K562 (cell line): Measurements from ENCODE around the gene BCAN. TPM values are rescaled to one million over a fixed set of nuclear protein-coding genes. Genes with fewer than 3 reads are reported as not detected.

Experiments used
- ATAC-seq: fragments of 200-7000 bp; cut with Tn5 transposase; 3 replicates; pipeline ENCODE4 v1.9.1; 2020; ENCODE audit warnings: moderate library complexity
- BruUV-seq: library from RNA; stranded (reverse); fragments of 400-500 nt; replicated peaks from 2 replicates; lab custom pipeline; 2021; lab: Mats Ljungman, UMichigan
- CTCF ChIA-PET: fragments of 300-600 bp; formaldehyde crosslinking; extraction: SDS; loops from one replicate; lab custom pipeline; 2021; ENCODE audit warnings: low intra/inter-chr PET ratio; lab: Yijun Ruan, JAX
- POLR2A ChIA-PET: fragments of 300-600, 350-650 bp; sonication (Branson Sonifier 250); formaldehyde crosslinking; extraction: SDS; loops from one replicate; lab custom pipeline; 2021; ENCODE audit warnings: antibody characterized with exemption, inconsistent platforms; lab: Yijun Ruan, JAX
- DNase-seq, 4 experiments: peaks; one replicate each; pipeline versions ENCODE4 v3.0.0 to v3.0.0-alpha.2; 2011 to 2018; ENCODE audit warnings: low spot score in 3 of 4, mixed read lengths in 3 of 4; ENCODE audit errors: extremely low read depth in 1 of 4
- FAIRE-seq: peaks from 2 replicates; lab custom pipeline; 2011; peaks lifted over from hg19 to GRCh38; lab: Jason Lieb, UNC
- H2AFZ ChIP-seq: 2 replicates; pipeline ENCODE4 v1.6.0; 2011; ENCODE audit warnings: low read depth, low read length, control low read depth, inconsistent platforms
- H3K27ac ChIP-seq: fragments of 200-600 bp; 3 replicates; pipeline ENCODE4 v1.8.0; 2011; ENCODE audit warnings: low read depth, mild to moderate bottlenecking, control low read depth, inconsistent platforms, low read length, moderate library complexity, mixed read lengths; ENCODE audit errors: extremely low read depth
- H3K27me3 ChIP-seq, 2 experiments: fragments of 300-600 bp in 1 of 2; 2 replicates in 1 of 2; 3 replicates in 1 of 2; pipeline versions ENCODE4 v1.6.0 to v1.8.0; 2011; ENCODE audit warnings: inconsistent platforms in 2 of 2, low read length in 2 of 2, mild to moderate bottlenecking in 1 of 2, mixed read lengths in 1 of 2, moderate library complexity in 1 of 2; ENCODE audit not compliant: control insufficient read depth in 2 of 2, insufficient read depth in 2 of 2
- H3K36me3 ChIP-seq: fragments of 300-600 bp; 3 replicates; pipeline ENCODE4 v1.8.0; 2011; ENCODE audit warnings: mild to moderate bottlenecking, low read length, inconsistent platforms; ENCODE audit not compliant: control insufficient read depth, insufficient read depth
- H3K4me1 ChIP-seq, 2 experiments: fragments of 200-600 bp in 1 of 2; replicated peaks in 1 of 2; 2 replicates in 1 of 2; 3 replicates in 1 of 2; pipeline versions ENCODE4 v1.5.1 to v1.8.0; 2011; ENCODE audit warnings: inconsistent platforms in 2 of 2, low read length in 2 of 2, mild to moderate bottlenecking in 1 of 2, mixed read lengths in 1 of 2, moderate library complexity in 1 of 2; ENCODE audit not compliant: control insufficient read depth in 2 of 2, insufficient read depth in 2 of 2
- H3K4me2 ChIP-seq: 2 replicates; pipeline ENCODE4 v1.6.1; 2011; ENCODE audit warnings: low read length, control low read depth, inconsistent platforms, mixed read lengths; ENCODE audit not compliant: insufficient read depth
- H3K4me3 ChIP-seq: fragments of 200-600 bp; sonication (generic), shearing (Covaris generic); 2 replicates; pipeline ENCODE4 v1.5.1; 2016; ENCODE audit warnings: control low read depth, inconsistent platforms
- H3K79me2 ChIP-seq: fragments of 200-600 bp; 3 replicates; pipeline ENCODE4 v1.8.0; 2011; ENCODE audit warnings: low read length, inconsistent platforms; ENCODE audit not compliant: control insufficient read depth, insufficient read depth
- H3K9ac ChIP-seq, 2 experiments: 2 replicates each; pipeline versions ENCODE4 v1.6.0 to v1.6.1; 2011; ENCODE audit warnings: low read depth in 2 of 2, low read length in 2 of 2, control low read depth in 1 of 2, inconsistent platforms in 1 of 2, mild to moderate bottlenecking in 1 of 2, mixed read lengths in 1 of 2; ENCODE audit not compliant: insufficient read depth in 1 of 2
- H3K9me1 ChIP-seq: one replicate; pipeline ENCODE4 v1.6.0; 2011; ENCODE audit warnings: inconsistent platforms, mild to moderate bottlenecking, low read length, moderate library complexity; ENCODE audit not compliant: control insufficient read depth, insufficient read depth
- H3K9me3 ChIP-seq: replicated peaks from 2 replicates; pipeline ENCODE4 v1.5.1; 2011; ENCODE audit warnings: low read depth, low read length, inconsistent platforms; ENCODE audit not compliant: control insufficient read depth, insufficient read depth
- H4K20me1 ChIP-seq: replicated peaks from 2 replicates; pipeline ENCODE4 v1.6.1; 2011; ENCODE audit warnings: low read length, inconsistent platforms, mixed read lengths; ENCODE audit not compliant: control insufficient read depth, insufficient read depth
- HDAC2 ChIP-seq: fragments of 450-650 bp; IDR thresholded peaks from 2 replicates; pipeline ENCODE4 v1.6.1; 2016; ENCODE audit warnings: mild to moderate bottlenecking
- HDAC6 ChIP-seq: IDR thresholded peaks from 2 replicates; pipeline ENCODE4 v1.6.1; 2012; ENCODE audit warnings: low read depth, mild to moderate bottlenecking, control low read depth, inconsistent platforms, low read length, moderate library complexity
- HMG20B ChIP-seq: fragments of 250-450 bp; sonication (Bioruptor Pico); IDR thresholded peaks from 2 replicates; pipeline ENCODE4 v1.5.0; 2021; ENCODE audit warnings: mild to moderate bottlenecking
- HOXB6 ChIP-seq: fragments of 250-450 bp; sonication (Bioruptor Pico); IDR thresholded peaks from 2 replicates; pipeline ENCODE4 v1.5.1; 2022; ENCODE audit warnings: mild to moderate bottlenecking, borderline replicate concordance
- SPI1 ChIP-seq: IDR thresholded peaks from 2 replicates; pipeline ENCODE4 v1.6.1; 2011; ENCODE audit warnings: low read depth, low read length, control low read depth, borderline replicate concordance
- ZFP36 ChIP-seq: fragments of 150-350 bp; IDR thresholded peaks from 2 replicates; pipeline ENCODE4 v1.6.1; 2018; ENCODE audit warnings: low read length, low read depth; ENCODE audit not compliant: partially characterized antibody
- ZNF347 ChIP-seq: fragments of 450-650 bp; formaldehyde crosslinking; IDR thresholded peaks from 2 replicates; pipeline ENCODE4 v1.4.0; 2020; ENCODE audit warnings: low read depth, mild to moderate bottlenecking, moderate library complexity
- WGBS: fragments of 100-300 bp; shearing (Covaris generic); methylation state at CpG from one replicate; pipeline ENCODE4 v1.1.6; 2016; ENCODE audit warnings: low coverage, mixed read lengths; ENCODE audit not compliant: insufficient coverage; ENCODE audit errors: missing lambda C conversion rate; 5-methylcytosine and 5-hydroxymethylcytosine counted together
- in situ Hi-C: fragments of 300-500 bp; cut with MboI; formaldehyde crosslinking; loops from 4 replicates; pipeline ENCODE4 v1.15.0; 2018; ENCODE audit warnings: inconsistent platforms, mixed read lengths
- intact Hi-C: fragments of 100-400 bp; cut with micrococcal nuclease; formaldehyde crosslinking; loops from 2 replicates; pipeline ENCODE4 v1.14.2; 2022
- polyA plus RNA-seq, 8 experiments: library from polyadenylated mRNA; depleted of rRNA in 4 of 8; stranded (reverse) in 5 of 8; unstranded in 3 of 8; fragments of >200 nt; fragmentation: Nextera tagmentation in 2 of 8; fragmentation: Illumina TruSeq in 1 of 8; extraction: Ambion mirVana in 2 of 8; extraction: Trizol in 1 of 8; gene quantifications; 2 replicates each; pipeline versions ENCODE4 v1.2.1 to v1.2.3, GENCODE V29; 2011 to 2014; ENCODE audit warnings: inconsistent platforms in 1 of 8, missing spikeins in 1 of 8
- total RNA-seq, 7 experiments: library from RNA; depleted of rRNA in 6 of 7; stranded (reverse); fragments of >200 nt in 6 of 7; fragmentation: Illumina TruSeq in 2 of 7; extraction: Trizol in 2 of 7; gene quantifications; 2 replicates each; pipeline versions ENCODE4 v1.2.1 to v1.2.3, GENCODE V29; 2011 to 2021; ENCODE audit warnings: low replicate concordance in 1 of 7

BCAN gene
- total and polyA plus RNA-seq, 9 of the 15 experiments (the other 6 are each of a cell fraction or from before 2014, with no cell fraction given): 0.04 to 0.33 (median 0.14) TPM; not detected in 5

- no peak for FAIRE-seq
- intact Hi-C loops: no loop called here
These were observed 13.4 kb downstream of the BCAN start for GRCh38 chr1:156655151-156655903.

More at GRCh38 chr1:156655151-156655903, 13.4 kb downstream of the BCAN start:
- H3K9me3 ChIP-seq: no peaks in the 10 kb centered on the region
- no peaks in the 10 kb centered on the region for H3K27me3 ChIP-seq
- H2AFZ ChIP-seq: no peak overlapping the region
- peaks cover 59% of the 10 kb centered on the region for H3K9me1 ChIP-seq
- H3K4me3 ChIP-seq: no peak overlapping the region
- CTCF ChIA-PET: interaction anchor here (0.7 to 1.5 kb wide), 3 partner anchors 26 to 269 kb away, joined by 3 to 8 read pairs (median 4); no protein-coding TSS in a partner anchor
- TF ChIP-seq HOXB6 (CRISPR knock-in tag) (no peak), HDAC2 (no peak), ZNF347 (CRISPR knock-in tag) (no peak), HMG20B (CRISPR knock-in tag) (no peak), HDAC6 (no peak), SPI1 (no peak), ZFP36 (peak; percentile 57)
- POLR2A ChIA-PET: interaction anchor here (0.6 to 1.1 kb wide), 3 partner anchors 15 to 231 kb away, joined by 3 to 4 read pairs (median 3); no protein-coding TSS in a partner anchor
- in situ Hi-C loops: no loop called here
- BruUV-seq: no TSS peak
- DNase-seq (no peak), ATAC-seq (no peak)
- 73% methylated on average over 2 of the region's 2 CpGs for WGBS
- H4K20me1 ChIP-seq: peaks cover 92% of the 10 kb centered on the region
- H3K9ac ChIP-seq: peak overlapping the region in 1 of 2 experiments; percentile 11; a peak in 1 of 4 replicates
- peaks cover 73% of the 10 kb centered on the region for H3K79me2 ChIP-seq
- H3K4me2 ChIP-seq: no peak overlapping the region
- no peak overlapping the region for H3K27ac ChIP-seq
- H3K4me1 ChIP-seq: peaks cover 34 to 52% of the 10 kb centered on the region in 2 experiments
- peaks cover 62% of the 10 kb centered on the region; the same call in 2 of the 3 replicates for H3K36me3 ChIP-seq
